Measurements from ENCODE around the gene NEGR1.

NEGR1 gene

GRCh38 chr1:71400050-71400449 is 882.3 kb downstream of the NEGR1 start:
- intact Hi-C loops (cut with DNase I): no loop called here
- DNase-seq: no peak

DNA sequence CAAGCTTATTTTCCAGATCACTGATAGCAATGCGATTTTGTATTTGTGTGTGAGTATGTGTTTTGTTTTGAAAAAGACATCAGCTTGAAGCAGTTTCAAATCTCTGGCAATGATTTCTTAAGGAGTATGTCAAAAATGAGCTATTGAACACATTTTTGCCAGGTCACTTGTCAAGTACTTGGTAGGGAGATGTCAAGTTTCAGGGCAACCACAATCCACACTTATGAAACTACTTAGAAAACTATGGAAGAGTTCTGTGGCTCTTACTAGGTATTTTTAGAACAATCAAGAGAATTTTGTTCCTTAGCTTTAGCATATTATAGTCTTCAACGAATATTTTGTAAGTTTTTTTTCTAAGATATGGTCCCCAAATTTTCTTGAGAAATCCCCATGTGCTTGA is 882.7 kb downstream of the NEGR1 start:
- intact Hi-C loops (cut with DNase I): no loop called here
- no peak for DNase-seq

- no peak for DNase-seq
- intact Hi-C loops (cut with DNase I): no loop called here
Measured at GRCh38 chr1:71393301-71393700, 889.0 kb downstream of the NEGR1 start.

GRCh38 chr1:71390518-71390917 is 891.8 kb downstream of the NEGR1 start:
- intact Hi-C loops (cut with DNase I): no loop called here
- DNase-seq: no peak

- no peak for DNase-seq
- intact Hi-C loops (cut with DNase I): no loop called here
Measured at GRCh38 chr1:71377886-71378285, 904.5 kb downstream of the NEGR1 start.

GRCh38 chr1:71372496-71372895 is 909.8 kb downstream of the NEGR1 start:
- intact Hi-C loops (cut with DNase I): no loop called here
- no peak for DNase-seq

- intact Hi-C loops (cut with DNase I): no loop called here
- DNase-seq: no peak
Measured at GRCh38 chr1:71371581-71371980, 910.8 kb downstream of the NEGR1 start.

DNA sequence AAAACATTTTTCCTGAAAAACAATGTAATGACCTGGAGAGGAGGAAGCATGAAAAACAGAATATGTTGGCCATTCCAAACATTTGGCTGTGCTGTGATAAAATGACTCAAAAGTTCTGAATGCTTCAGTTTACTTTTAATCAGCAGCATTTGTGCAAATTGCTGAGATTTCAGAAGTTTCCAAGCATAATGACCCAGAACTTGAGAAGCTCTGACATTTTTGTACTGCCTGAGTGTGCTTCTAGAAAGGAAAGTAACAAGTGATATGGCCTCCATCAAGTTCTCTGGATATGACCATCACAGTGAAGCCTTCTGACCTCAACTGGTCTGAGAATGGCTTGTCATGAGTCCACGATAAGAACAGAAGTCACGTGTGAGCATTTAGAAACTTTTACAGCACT is 918.1 kb downstream of the NEGR1 start:
- no peak for DNase-seq
- intact Hi-C loops (cut with DNase I): no loop called here

DNA sequence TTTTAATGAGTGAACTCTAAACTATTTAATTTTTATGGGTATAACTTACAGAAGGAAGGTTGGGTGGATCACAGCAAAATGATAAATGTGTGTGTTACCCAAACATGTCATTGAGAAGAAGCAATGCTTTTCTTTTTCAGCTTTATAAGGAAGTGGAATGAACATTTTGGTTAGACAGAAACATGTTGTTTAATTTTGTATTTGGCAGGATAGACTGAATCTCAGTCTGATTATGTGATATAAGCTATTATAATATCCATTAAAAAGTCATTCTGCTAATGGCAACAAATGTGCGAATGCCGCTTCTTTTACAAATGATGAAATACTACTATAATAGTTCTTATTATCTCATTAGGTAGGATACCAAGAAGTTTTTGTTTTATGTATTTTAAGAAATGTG is 919.6 kb downstream of the NEGR1 start:
- intact Hi-C loops (cut with DNase I): no loop called here
- no peak for DNase-seq

DNA sequence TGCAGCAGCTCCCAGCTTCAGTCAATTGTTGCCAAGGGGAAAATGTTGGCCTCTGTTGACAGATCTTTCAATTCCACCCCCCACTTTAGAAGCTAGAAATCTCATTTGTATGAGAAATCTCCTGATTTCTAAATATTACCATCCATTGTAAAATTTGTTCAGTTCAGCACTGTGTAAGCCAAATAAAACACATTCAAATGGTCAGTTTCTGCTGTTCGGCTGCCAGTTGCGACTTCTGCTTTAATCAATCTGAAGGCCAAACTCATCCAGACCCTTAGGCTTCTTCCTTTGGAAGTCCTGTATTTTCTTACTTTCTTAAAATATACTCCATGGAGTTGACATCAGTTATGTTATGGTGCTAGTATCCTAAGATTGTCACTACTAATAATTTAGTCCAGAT is 920.3 kb downstream of the NEGR1 start:
- intact Hi-C loops (cut with DNase I): no loop called here
- DNase-seq: no peak

DNA sequence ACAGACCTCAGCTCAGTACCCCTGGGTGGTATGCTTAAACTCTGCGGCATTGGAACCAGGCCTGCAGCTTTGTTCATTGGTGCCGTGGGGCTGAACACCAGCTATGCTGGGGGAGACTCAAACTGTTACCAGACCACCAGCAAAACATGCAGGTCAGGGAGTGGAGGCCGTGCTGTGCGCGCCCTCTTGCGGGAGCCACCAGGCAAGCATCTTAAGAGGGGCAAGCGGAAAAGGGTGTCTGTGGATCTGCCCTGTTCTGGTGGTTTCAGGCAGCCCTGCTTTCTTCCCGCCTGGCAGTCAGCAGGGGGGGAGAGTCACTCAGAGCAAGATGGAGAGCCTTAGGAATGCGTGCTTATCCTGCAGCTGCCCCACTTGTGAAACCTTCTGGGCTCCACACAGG is 924.6 kb downstream of the NEGR1 start:
- no peak for DNase-seq
- intact Hi-C loops (cut with DNase I): no loop called here

- intact Hi-C loops (cut with DNase I): no loop called here
Measured at GRCh38 chr1:71351438-71351837, 930.9 kb downstream of the NEGR1 start.

GRCh38 chr1:71350805-71351204 is 931.5 kb downstream of the NEGR1 start:
- DNase-seq: no peak
- intact Hi-C loops (cut with DNase I): no loop called here

More at GRCh38 chr1:71351438-71351837, 930.9 kb downstream of the NEGR1 start:
- no peak for DNase-seq

GRCh38 chr1:71350330-71350729 is 932.0 kb downstream of the NEGR1 start:
- intact Hi-C loops (cut with DNase I): no loop called here
- no peak for DNase-seq
